HG02981 (cell line): ENCODE measurements around the gene INCENP.

Experiments
- ATAC-seq: cut with Tn5 transposase; IDR thresholded peaks from one replicate; pipeline ENCODE4 v1.9.1; 2021; ENCODE audit warnings: mild to moderate bottlenecking, moderate library complexity; ENCODE audit not compliant: unreplicated experiment

Gene INCENP

DNA sequence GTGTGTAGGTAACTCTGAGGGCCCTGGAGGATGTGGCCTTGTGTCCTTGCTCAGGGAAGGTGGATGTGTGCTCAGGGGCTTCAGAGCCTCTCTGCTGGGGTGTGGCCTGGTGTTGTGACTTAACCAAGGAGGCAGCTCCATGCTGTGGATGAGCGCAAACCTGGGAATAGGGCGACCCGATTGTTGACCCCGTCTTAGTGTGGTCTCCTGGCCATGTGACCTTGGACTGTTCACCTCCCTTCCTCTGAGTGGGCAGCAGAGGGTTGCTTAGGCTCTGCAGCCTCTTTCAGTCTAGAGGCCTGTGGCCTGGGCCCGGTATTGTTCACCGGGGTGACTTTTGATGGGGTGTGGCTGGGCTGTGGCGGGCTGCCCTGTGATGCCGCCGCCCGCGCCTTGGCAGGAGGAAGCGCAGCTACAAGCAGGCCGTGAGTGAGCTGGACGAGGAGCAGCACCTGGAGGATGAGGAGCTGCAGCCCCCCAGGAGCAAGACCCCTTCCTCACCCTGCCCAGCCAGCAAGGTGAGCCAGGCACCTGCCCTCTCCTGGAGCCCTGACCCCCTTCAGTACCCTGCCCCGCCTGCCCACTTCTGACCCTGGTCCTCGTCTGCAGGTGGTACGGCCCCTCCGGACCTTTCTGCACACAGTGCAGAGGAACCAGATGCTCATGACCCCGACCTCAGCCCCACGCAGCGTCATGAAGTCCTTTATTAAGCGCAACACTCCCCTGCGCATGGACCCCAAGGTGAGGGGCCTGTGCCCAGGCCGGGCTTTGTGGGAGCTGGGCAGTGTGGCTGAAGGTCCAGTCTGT, 16.7 kb downstream of the INCENP start:
- no peak for ATAC-seq

DNA sequence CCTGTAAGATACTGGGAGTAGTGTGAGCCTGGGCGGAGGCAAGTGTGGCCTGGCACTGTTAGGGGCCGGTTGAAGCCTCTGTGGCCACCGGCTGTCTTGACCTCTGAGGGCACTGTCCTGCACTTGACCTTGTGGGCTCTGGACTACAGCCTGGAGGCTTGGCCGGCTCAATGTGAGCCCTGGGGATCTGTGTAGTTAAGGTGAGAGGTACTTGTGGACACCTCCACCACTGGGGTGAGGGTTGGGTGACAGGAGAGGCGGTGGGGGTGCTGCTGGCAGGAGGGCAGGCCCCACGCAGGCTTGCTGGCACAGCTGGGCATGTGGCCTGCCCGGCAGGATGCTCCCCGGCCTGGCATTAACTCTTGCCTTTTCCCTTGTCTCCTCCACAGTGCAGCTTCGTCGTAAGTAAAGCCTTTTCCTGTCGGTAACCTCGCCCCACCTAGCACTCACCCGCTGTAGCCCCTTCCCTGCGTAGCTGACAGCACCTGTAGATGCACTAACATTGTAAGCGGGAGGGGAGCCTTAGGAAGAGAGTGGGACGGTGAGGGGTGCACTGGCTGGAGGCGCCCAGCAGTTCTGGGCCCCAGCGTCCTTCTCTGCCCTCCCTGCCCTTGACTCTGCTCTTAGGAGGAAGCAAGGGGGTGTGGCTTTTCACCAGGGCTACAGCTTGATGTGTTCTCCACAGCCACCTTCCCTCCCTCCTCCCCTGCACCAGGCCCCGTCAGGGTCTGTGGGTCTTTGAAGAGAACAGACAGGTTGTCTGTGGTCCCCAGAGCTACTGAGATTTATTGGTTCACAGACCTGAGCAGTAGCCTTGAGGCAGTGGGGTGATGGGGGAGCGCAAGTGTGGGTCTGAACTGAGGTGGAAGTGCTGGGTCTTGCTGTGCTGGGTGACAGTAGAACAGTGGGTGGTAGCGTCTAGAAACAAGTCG, 17.6 kb downstream of the INCENP start:
- ATAC-seq = no peak

DNA sequence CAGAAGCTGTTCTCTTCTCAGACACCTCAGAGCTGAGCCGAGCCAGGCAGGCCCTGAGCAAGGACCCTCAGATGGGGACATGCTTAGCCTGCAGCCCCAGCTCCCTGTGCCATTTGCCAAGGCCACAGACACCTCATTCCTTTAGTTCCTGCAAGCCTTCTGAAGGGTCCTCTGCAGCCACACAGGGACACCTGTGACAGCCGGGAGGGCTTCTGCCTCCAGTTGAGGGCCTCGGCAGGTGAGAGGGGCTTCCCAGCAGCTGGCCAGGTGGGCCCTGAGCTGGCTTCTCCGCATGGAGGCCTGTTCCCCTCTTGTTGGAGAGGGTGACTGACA, 18.2 kb downstream of the INCENP start:
- ATAC-seq = no peak

DNA sequence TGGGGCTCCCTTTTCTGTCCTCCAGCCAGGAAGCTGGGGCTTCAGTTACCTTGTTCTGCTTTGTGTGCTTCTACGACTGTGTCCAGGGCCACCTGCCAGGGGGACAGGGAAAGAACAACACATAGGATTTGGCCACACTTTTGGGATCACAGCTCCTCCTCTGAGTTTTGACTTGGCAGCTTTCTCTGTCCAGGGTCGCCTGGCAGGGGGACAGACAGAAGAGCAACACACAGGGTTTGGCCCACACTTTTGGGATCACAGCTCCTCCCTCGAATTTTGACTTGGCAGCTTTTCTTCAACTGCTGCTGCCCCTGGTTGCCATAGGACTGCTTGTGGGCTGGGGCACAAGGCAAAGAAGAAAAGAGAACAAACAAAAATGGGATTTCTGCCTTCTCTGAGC, 19.1 kb downstream of the INCENP start:
- no peak for ATAC-seq

DNA sequence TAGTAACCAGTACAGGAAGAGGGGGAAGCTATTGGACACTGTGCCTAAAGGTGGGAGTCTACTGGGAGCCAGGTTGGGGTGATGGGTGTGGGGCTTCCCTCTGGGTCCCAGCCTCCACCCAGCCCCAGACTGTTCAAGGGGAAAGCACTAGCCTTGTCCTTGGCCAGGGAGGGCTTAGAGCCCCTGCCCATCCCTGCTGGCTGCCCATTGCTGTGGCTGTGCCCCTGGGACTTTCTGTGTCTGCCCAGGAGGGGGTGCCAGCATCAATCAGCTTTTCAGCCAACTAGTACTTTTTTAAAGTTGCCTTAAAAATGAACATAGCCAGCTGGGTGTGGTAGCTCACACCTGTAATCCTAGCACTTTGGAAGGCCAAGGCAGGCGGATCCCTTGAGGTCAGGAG, 19.9 kb downstream of the INCENP start:
- no peak for ATAC-seq

DNA sequence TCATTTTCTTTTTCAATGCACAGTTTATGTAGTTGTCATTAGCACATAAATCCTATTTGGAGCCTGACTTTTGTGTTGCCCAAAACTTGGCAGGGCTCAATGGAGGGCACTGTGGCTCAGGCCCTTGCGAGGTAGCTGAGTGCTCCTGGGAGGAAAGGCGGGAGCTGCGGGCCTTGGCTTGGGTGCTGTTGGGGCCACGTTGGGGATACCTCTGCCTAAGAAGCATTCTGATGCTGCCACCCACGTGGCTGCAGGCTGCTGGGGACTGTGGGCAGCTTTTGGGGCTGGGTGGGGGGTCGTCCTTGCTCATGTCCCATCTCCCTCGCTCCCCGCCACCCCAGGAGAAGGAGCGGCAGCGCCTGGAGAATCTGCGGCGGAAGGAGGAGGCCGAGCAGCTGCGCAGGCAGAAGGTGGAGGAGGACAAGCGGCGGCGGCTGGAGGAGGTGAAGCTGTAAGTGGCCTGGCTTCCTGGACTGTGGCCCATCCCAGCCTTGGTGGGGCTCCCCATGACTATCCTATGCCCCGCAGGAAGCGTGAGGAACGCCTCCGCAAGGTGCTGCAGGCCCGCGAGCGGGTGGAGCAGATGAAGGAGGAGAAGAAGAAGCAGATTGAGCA, 20.9 kb downstream of the INCENP start:
- no peak for ATAC-seq

DNA sequence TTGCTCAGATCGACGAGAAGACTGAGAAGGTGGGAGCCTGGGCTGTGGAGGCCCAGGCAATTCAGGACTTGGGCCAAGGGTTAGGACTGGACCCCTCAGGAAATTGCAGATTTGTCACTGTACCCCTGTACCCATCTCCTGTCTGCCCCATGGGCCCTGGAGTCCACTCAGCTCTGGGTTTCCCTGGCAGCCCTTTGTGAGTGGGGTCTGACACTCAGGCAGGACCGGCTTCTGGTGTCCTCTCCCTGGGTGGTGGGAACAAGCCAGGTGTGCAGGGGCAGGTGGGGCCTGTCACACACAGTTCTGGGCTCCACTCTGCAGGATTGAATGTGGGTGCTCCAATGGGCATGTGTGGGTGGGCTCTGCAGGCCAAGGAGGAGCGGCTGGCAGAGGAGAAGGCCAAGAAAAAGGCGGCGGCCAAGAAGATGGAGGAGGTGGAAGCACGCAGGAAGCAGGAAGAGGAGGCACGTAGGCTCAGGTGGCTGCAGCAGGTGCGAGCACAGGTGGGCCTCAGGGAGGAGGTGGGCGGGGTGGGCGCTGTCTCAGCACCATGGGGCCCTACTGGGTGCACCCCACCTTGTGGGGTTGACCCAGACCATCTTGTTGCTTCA, 21.6 kb downstream of the INCENP start:
- ATAC-seq = no peak

DNA sequence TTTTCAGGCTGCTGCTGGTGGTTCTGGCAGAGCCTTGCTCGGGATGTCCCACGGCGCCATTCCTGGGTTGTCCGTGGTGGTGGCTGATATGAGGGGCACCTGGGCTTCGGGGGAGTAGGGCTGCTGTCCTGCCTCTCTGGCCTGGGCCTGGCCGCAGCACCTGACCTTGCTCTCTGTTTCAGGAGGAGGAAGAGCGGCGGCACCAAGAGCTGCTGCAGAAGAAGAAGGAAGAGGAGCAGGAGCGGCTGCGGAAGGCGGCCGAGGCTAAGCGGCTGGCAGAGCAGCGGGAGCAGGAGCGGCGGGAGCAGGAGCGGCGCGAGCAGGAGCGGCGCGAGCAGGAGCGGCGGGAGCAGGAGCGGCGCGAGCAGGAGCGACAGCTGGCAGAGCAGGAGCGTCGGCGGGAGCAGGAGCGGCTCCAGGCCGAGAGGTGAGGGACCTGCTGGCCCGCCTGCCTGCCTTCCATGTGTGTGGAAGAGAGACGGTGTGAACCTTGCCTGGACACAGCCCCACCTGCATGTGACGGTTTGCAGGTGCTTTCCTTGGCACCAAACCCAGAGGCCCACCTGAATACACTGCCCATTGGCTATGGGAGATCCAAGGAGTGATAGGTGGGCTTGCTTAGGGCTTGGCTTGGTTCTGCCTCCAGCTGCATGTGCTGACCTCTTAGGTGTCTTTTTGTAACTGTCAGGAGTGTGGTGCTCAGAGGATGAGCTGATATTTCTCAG, 22.8 kb downstream of the INCENP start:
- ATAC-seq = no peak

DNA sequence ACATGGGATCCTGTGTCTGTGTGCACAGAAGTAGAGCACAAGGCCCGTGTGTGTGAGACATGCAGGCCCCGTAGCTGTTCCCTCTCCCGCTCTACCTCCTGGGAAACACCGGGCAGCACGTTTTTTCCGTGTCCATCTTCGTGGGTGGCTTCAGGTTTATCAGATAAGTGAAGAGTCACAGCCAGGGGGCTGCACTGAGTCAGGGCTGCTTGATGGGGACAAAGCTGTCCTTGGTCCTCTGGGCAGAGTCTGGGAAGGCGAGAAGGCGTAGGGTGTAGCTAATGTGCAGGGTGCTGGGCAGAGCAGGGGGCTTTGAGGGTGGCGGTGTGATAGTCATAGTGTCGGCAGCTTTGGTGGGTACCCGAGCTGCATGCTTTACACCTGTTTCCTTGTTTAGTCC, 23.7 kb downstream of the INCENP start:
- no peak for ATAC-seq

DNA sequence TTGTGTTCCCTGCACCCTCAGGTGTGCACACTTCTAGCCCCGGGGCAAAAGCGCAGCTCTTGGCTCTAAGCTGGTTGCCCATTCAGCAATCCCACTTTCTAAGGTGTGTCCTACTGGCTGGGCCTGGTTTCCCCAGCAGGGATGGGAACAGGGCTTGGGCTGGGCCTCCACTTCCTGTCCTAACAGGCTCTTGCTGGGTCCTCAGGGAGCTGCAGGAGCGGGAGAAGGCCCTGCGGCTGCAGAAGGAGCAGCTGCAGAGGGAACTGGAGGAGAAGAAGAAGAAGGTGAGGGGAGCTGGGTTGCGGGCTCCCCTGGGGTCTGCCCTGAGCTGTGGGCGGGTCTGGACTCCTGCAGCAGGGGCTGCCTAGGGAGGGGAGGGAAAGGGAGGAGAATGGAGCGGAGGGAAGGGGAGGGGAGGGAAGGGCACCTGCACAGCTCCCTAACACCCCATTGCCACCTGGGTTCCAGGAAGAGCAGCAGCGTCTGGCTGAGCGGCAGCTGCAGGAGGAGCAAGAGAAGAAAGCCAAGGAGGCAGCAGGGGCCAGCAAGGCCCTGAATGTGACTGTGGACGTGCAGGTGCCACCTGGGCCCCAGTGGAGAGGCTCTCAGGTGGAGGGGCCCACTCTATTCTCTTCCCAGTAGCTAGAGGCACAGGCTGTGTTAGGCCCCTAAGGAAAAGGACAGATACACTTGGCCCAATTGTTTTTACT, 24.6 kb downstream of the INCENP start:
- ATAC-seq = no peak

DNA sequence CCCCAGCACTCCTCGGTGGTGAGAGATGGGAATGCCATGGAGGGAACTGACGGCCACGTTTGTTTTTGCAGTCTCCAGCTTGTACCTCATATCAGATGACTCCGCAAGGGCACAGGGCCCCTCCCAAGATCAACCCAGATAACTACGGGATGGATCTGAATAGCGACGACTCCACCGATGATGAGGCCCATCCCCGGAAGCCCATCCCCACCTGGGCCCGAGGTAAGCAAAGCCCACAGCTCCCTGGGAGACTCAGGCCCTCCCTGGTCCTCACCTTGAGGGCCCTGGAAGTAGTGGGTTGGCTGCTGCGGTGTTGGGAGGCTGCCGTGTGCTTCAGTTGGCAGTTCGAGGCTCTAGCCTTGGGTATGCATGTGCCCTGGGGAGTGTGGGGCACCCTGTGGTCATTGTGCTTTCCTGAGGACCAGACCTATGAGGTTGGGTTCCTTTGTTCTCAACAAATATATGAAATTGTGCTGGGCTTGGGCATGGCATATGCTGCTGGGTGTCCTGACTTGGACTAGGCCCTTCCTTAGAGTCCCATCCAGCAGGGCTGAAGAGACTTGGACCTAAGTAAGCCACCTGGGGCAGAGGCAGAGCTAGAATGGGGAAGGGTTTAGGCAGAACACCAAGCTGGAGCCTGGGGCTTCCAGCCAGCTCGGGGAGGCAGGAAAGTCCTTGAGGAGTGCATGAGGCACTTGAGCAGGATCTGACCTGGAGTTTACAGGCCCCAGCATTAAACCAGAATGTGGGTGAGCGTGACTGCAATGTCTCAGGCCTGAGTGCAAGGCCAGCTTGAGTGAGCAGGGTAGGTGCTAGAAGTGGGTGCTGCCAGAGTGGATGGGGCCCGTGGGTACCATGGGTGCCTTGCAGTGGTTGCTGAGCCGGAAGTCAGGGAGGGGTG, 26.4 kb downstream of the INCENP start:
- ATAC-seq = no peak

DNA sequence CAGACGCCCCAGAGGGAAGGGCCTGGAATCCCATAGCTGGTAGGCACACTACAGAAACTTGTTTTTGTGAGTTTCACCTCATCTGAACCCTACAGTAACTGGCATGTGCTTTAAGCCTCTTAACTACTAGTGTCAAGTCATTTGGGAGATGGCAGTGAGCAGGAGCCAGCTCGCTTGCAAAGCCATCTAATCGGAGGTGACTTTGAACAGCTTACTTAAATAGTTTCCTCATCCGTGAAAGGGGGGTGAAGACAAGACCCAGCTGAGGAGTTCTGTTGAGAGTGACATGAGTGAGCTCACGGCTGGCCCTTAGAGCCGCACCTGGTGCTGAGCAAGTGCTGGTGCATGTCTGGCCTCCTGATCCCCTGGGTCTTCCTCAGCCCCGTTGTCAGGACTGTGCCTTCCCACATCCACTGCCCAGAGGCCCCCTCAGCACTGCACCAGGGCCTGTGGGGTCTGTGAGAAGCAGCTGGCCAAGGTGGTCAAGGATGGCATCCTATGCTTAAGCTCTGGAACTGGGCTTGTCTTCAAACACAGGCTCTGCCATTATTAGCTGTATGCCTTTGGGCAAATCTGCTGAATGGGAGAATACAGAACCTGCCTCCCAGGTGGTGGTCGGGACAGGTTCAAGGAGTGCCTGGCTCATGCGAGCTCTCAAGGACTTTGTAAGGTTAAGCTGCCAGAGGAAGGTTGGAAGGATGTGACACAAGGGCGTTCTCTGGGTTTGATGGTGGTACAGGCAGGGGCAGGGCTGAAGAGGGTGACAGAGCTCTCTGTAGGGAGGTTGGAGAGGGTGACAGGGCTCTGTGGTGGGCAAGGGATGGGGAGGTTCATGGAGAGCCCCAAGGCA, 27.3 kb downstream of the INCENP start:
- no peak for ATAC-seq

DNA sequence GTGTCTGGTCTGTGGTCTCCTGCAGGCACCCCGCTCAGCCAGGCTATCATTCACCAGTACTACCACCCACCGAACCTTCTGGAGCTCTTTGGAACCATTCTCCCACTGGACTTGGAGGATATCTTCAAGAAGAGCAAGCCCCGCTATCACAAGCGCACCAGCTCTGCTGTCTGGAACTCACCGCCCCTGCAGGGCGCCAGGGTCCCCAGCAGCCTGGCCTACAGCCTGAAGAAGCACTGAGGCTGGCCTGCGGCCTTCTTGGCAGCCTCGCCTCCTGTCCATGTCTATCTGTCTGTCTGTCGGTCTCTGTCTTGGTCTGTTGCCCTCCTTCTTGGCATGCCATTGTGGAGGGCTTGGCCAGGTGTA, 27.9 kb downstream of the INCENP start:
- no peak for ATAC-seq

DNA sequence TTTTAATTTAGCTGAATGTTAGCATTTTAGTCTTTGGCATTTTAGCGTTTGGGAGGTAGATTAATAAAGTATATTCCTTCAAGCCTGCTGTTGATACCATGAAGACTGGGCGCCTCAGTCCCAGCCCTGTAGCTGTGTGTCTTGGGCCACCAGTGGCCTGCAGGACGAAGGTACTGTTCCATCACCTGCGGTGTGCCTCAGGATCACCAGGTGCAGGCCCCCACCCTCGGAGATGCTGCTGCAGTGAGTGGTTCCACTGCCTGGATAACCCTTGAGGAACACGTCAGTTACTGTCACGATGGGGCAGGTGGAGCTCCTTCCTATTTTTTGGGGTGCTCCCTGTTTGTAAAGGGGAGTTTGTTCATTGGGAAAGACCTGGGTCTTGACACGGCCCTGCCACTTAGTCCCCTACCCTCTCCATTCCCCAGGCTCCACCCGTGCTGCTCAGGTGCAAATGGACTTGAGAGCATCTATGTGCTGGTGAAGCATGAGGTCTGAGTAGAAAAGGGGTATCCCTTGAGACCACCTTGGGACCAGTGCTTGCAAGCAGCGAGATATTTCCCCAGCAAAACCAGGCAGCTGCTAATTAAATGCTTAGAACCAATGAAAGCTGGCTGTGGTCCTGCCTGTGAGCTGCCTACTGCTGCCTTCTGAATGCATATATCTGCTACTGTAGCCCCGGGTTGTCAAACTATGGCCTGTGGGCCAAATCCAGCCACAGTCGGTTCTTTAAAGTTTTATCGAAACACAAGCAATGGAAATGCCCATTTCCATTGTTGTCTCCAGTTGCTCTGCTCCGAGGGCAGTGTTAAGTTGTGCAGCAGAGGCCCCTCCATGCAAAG, 28.7 kb downstream of the INCENP start:
- ATAC-seq = no peak

DNA sequence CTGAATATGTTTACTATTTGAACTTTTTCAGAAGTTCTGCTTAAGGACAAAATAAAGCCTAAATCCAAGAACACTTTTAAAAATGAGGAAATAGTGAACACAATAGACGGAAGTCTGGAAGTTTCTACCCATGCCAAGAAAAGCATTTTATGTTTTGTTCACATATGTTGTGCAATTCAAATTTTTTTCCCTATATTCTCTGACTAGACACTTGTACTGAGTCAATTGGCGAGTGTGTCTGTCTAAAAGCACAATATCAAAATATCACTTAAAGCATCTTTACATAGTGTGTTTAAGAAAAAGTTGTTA, 29.2 kb downstream of the INCENP start:
- no peak for ATAC-seq

DNA sequence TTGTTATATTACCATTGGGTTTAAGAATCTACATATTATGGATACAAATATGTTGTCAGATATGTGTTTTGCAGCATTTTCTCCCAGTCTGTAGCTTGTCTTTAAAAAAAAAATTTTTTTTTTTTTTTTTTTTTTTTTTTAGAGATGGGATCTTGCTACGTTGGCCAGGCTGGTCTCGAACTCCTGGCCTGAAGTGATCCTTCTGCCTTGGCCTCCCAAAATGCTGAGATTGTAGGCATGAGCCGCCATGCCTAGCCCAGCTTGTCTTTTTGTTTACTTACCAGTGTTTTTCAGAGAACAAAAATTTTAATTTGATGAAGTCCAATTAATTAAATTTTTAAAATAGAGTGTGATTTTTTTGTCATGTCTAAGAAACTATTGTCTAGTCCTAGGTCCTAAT, 29.8 kb downstream of the INCENP start:
- no peak for ATAC-seq

DNA sequence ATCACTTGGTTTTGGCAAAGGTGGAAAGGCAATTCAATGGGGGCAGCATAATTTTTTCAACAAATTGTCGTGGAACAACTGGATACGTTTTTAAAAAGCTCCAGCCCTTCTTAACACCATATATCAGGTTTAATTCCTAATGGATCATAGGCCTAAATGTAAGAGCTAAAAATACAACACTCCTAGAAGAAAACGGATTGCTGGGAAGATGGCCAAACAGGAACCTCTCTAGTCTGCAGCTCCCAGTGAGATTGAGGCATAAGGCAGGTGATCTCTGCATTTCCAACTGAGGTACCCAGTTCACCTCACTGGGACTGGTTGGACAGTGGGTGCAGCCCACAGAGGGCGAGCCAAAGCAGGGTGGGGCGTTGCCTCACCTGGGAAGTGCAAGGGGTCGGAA, 33.8 kb downstream of the INCENP start:
- no peak for ATAC-seq

DNA sequence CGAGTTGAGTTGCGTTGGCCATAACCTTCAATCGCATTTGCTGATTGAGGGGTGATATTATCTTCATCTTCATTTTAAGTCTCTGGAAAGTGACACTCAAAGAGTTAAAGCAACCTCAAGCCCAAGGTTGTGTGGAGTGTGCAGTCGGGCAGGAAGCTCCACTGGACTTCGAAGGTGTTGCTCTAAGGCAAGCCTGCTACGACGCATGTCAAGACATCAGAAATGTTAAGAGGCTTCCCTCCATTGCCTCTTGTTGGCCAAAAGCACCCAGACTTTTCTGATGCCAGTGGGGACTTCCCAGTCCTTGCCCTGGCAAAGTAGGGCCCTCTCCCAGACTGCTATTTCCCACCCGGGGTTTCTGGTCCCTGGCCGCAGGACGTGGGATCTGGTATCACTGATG, 42.6 kb downstream of the INCENP start:
- no peak for ATAC-seq
